ENCODE data around the gene MAP2K1.

Gene MAP2K1

GRCh38 chr15:66394472-66394871 lies 7.8 kb downstream of the MAP2K1 start:
- no peak for DNase-seq

GRCh38 chr15:66394915-66395314 lies 8.2 kb downstream of the MAP2K1 start:
- no peak for DNase-seq

DNA sequence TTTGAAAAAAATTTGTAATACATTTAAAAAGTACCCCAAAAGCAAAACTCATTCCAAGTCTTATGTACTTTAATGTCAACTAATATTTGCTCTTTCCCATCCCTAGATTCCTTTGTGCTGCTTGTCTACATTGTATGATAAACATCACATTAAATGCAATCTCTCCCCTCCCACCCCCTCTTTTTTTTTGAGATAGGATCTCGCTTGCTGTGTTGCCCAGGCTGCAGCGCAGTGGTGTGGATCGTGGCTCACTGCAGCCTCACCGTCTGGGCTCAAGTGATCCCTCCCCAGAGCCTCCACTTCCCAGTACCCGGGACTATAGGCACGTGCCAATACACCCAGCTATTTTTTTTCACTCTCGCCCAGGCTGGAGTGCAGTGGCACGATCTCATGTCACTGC lies 12.6 kb downstream of the MAP2K1 start:
- no peak for DNase-seq

- DNase-seq: no peak
Observed at GRCh38 chr15:66400351-66400774, 13.7 kb downstream of the MAP2K1 start.

DNA sequence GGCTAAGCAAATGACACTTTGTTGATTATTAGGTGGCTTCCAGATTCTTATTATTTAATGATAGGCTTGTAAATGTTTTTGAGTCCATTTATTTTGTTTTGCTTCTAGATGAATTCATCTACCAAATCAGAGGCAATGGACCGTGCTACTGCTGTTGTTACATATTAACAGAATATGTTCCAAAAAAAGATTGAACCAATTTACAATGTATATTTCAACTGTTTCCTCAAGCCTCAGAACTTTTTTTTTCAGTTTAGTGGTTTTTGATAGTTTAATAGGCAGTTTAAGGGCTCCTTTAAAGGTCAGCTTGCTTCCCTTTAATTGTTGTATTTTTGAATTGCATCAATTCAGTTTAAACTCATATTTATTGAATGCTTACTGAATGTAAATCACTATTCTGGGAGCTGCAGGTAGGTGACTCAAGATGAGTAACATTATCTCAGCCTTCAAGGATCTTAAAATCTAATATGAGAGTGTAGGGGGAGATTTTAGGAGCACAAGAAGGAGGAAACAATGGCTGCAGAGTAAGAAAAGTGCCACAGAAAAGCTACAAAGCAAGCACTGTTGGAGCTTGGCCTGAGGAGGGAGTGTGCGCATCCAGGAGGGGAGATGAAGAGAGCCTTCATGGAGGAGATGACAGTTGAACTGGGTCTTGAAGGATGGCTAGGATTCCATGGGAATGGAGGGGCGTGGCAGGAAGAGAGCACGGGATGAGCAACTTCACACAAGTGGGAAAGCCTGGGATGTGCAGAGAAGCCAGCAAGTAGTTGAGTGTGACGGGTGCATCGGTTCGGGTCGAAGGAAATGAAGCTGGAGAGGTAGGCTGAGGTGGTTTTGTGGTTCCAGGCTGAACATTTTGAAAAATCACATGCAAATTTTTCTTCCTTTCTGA lies 14.7 kb downstream of the MAP2K1 start:
- no peak for DNase-seq

- DNase-seq: no peak
Observed at GRCh38 chr15:66402761-66403284, 16.1 kb downstream of the MAP2K1 start.

DNA sequence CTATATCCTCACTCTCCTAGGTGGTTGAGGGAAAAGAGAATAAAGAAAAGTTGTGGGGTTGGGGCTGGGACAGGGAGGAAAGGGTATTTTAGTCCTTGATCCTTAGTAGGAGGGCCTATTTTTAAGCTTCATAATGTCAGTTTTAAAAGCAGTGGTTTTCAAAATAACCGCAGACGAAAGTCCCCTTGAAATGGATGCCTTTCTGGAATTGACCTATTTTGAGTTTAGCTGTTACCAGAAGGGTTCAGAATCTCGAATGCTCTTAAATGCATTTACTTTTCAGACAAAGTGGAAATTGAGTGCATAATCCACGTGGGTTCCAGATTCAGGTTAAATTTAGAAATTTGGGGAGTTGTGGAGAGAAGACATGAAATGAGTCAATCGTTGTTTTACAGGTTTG lies 16.6 kb downstream of the MAP2K1 start:
- DNase-seq: no peak

GRCh38 chr15:66404122-66404521 lies 17.4 kb downstream of the MAP2K1 start:
- DNase-seq: no peak

DNA sequence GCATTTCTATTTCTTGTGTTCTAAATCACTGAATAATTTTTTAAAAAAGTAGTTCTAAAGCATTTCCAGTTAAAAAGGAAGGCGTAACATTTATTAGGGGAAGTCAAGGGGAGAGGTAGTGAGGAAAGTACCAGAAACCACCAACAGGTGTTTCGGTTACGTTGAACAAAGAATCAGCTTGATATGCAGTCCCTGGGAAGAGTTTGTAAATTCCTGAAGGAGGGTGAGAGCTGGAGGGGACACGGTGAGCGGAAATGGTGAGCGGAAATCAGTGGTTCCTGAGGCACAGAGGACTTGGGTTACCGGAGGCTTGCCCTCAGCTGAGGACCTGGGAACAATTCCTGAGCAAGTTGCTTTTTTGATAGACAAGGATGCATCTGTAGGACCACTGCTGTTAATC lies 17.8 kb downstream of the MAP2K1 start:
- DNase-seq: no peak

DNA sequence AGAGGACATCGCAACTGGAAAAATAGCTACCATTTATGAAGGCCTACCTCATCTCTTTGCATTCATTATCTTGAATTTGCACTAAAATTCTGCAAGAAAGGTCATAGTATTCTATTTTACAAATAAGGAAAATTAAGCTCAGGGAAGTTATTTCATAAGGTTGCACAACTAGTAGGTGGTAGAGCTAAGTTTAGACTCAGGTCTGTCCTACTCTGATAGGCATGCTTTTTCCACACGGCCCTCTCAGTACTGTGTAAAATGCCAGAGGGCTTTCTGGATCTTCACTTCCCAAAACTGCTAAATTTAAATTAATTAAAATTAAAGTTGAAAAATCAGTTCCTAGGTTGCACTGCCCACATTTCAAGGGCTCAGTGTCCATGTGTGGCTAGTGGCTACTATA lies 18.3 kb downstream of the MAP2K1 start:
- DNase-seq: no peak

DNA sequence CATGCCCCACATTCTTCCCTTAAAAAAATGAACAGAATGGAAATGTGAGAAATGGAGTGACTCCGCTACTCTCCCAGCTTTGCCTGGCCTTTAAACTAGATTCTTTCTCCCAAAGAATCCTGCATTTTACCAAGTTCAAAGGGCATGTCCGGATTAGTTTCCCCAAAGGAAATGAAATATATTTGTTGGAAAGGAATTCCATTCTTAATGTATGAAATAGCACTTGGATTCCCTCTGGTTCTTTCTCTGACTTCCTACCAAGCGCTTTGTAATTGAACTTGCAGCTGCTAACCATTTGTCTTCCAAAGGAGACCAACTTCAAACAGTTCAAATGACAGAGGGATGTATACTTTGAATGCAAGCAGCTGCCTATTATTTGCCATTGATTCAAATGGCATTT lies 18.9 kb downstream of the MAP2K1 start:
- DNase-seq: no peak

GRCh38 chr15:66408254-66408653 lies 21.5 kb downstream of the MAP2K1 start:
- DNase-seq: no peak

DNA sequence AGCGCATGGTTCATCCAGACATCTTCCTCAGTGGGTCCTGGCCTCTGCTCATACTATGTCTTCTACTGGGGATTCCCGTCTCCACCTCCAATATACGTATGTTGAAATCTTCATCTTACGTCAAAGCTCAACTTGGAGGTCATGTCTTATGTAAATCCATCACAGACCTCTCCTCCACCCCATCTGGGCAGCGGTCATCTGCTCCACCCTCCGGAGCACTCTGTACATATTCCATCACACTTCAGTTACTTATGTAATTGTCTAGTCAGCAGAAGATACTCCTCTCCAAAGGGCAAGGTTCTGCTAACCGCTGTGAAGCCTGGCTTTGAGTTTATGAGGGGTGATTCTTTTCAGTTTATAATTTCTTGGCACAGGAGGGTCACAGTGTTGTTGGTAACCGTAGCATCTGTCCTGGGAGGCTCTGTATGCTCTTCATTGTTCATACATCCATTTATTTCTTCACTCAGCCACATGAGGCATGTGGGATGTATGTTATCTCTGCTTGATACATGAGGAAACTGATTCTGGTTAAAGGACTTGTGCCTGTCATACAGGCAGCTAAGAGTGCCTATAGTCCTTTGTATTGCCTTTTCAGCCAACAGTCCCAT lies 22.1 kb downstream of the MAP2K1 start:
- no peak for DNase-seq

- DNase-seq: no peak
Observed at GRCh38 chr15:66409565-66410108, 22.9 kb downstream of the MAP2K1 start.

DNA sequence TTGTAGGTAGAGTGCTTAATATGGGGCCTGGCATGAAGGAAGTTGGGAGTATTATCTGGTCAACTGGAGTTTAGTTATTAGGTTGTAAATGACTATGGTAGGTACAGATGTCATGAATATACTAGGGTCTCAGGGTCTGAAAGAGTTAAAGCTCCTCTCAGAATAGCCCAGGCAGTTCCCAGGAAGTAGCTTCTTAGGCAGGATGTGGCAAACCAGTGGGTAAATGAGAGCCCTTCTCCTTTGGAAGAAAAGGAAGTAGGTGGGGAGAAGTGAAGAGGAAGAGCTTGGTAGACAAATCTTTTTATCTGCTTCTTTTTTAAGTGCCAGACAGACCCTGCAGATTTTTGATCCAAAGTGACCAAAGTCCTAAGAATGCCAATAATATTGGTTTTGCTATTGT lies 24.5 kb downstream of the MAP2K1 start:
- no peak for DNase-seq

DNA sequence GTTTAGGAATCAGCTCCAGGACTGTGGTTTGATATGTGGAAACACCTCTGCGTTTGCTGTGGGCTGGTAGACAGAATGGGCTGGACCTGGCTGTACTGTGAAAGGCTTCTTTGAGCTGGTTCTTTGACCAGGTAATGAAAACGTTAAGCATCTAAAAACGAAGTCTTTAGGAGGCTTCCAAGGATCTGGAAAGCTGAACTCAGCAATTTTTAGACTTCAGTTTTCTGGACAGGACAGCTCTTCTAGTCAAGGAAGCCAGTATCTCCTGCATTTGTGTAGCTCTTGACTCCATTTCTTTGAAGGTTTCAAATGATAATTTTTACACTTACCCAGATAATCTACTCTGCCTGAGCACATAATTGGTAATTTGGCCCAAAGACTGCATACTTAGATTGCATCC lies 25.5 kb downstream of the MAP2K1 start:
- DNase-seq: no peak

GRCh38 chr15:66413579-66413978 lies 26.9 kb downstream of the MAP2K1 start:
- no peak for DNase-seq

DNA sequence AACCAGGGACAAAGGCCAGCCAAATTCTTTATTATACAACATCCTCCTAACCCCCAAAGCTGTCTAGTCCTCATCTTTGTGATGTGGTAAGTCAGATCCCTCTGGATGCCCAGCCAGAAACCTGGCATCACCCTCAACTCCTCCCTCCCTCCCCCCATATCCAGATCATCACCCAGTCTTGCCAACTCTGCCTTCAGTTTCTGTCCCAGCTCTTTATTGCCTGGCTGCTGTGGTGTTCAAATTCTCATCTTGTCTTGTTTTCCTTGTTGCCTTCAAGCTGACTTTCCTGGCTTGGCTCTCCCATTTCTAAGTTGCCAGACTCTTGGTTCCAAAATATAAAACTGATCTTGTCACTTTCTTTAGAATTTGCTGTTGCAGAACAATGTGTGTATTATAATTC lies 28.6 kb downstream of the MAP2K1 start:
- no peak for DNase-seq

DNA sequence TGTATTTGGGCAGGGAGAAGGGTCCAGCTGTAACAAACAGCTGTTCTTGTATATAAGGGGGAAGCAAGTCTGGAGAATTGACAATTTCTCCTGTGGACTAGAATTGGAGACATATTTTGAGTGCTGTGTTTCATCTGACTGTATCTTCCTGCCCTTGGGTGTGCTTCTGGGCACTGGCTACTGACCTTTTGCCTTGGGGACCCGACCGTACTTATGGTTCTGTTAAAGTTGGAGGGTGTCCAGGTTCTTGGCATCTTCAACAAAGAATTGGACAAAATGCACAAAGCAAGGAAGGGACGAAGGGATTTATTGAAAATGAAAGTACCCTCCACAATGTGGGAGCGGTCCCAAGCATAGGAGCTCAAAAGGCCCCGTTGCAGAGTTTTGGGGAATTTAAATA lies 31.0 kb downstream of the MAP2K1 start:
- no peak for DNase-seq

DNA sequence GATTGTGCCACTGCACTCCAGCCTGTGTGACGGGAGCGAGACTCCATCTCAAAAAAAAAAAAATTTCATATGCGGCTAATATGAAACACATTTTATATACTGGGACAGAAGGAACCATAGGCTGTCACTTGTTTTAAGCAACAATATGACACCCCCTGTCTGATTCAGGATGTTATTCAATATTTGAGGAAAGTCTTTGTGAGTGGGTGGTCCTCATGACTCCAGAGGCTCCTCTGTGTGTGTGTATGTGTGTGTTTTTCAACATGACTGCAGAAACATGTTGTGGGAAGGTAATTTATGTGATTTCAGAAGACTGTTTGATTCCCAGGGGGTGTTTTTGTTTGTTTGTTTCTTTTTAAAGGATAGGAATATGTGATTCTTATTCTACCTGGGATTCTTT lies 32.8 kb downstream of the MAP2K1 start:
- DNase-seq: no peak

GRCh38 chr15:66422347-66422746 lies 35.6 kb downstream of the MAP2K1 start:
- DNase-seq: no peak

DNA sequence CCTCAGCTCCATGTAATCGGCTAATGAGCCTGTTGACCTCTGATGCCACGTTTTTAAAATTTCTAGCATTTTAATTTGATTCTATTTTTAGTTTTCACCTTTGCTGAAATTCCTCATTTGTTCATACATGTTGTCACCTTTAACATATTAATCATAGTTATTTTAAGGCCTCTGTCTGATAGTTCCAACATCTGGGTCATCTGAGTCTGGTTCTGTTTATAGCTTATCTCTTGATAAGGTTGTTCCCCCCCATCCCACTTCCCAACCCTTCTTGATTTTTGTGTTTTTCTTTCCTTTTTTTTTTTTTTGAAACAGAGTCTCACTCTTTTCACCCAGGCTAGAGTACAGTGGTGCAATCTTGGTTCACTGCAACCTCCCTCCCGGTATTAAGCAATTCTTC lies 36.4 kb downstream of the MAP2K1 start:
- DNase-seq: no peak

GRCh38 chr15:66424963-66425612 lies 38.4 kb downstream of the MAP2K1 start:
- no peak for DNase-seq

- no peak for DNase-seq
Observed at GRCh38 chr15:66425837-66426236, 39.1 kb downstream of the MAP2K1 start.
